Occipital lobe (tissue), 2 donors: Measurements from ENCODE around the gene KRTAP3-3. TPM values are rescaled to one million over a fixed set of nuclear protein-coding genes. Genes with fewer than 3 reads are reported as not detected.
"Not testable (repeated sequence)": the region's sequence is repeated elsewhere in the genome, so short reads cannot be mapped to it uniquely, and the experiment has no call there.

Experiments
- DNase-seq: peaks from one replicate; lab custom pipeline; 2025; lab: John Stamatoyannopoulos, UW
- total RNA-seq: library from RNA; depleted of rRNA; stranded (reverse); fragments of >200 nt; gene quantifications from one replicate; pipeline ENCODE4 v1.2.3, GENCODE V29; 2014

The KRTAP3-3 gene
- not detected for total RNA-seq

- DNase-seq = no peak
These were observed at the start of gene KRTAP3-3 for GRCh38 chr17:40993839-40994238. KRTAP3-3 (minus strand) TSS chr17:40994164; CDS start chr17:40994097, 67 bp downstream.

GRCh38 chr17:41042953-41043352 lies 49.0 kb upstream of the KRTAP3-3 start:
- DNase-seq = no peak

DNA sequence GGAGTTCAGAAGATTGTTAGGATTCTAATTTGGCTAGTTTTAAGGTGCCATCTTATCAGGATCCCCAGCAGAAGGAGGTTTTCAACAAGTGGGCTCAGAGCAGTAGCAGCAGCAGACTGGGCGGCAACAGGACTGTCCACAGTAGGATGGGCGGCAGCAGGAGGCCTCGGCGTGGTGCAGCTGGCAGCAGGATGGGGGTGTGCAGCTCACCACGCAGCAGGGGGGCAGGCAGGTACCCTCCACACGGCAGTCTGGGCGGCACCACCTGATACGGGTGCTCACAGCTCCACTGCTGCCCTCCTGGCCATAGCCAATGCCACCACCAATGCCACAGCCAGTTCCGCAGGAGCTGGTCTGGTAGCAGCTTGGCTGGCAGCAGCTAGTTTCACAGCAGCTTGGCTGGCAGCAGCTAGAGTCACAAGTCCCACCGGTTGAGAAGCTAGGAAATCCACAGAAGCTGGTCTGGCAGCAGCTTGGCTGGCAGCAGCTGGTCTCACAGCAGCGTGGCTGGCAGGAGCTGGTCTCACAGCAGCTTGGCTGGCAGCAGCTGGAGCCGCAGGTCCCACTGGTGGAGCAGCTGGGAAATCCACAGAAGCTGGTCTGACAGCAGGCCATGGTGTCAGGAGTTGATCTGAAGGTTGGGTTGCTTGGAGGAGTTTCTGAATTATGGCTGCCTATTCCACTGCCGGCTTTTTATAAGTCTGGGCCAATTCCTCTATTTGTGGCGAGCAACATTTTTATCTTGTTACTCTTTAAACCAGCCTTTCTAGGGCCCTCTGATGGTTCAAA lies 47.0 kb upstream of the KRTAP3-3 start, which contains the start of gene KRTAP1-1:
TSS of gene KRTAP1-1 (minus strand) at position 668 of the 789 bp plus-strand sequence. CDS start at position 615, 53 bp downstream.
- not testable (repeated sequence) for DNase-seq

GRCh38 chr17:41037853-41038350 lies 43.9 kb upstream of the KRTAP3-3 start:
- no peak for DNase-seq

DNA sequence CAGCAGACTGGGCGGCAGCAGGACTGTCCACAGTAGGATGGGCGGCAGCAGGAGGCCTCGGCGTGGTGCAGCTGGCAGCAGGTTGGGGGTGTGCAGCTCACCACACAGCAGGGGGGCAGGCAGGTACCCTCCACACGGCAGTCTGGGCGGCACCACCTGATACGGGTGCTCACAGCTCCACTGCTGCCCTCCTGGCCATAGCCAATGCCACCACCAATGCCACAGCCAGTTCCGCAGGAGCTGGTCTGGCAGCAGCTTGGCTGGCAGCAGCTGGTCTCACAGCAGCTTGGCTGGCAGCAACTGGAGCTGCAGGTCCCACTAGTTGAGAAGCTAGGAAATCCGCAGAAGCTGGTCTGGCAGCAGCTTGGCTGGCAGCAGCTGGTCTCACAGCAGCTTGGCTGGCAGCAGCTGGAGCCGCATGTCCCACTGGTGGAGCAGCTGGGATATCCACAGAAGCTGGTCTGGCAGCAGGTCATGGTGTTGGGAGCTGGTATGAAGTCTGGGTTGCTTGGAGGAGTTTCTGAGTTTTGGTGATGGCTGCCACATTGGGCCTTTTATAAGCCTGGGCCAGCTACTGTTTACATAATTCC lies 40.5 kb upstream of the KRTAP3-3 start, which contains the start of gene KRTAP1-3:
TSS of gene KRTAP1-3 (minus strand) at position 529 of the 590 bp plus-strand sequence. CDS start at position 476, 53 bp downstream.
- DNase-seq = not testable (repeated sequence)

- no peak for DNase-seq
These were observed 35.8 kb upstream of the KRTAP3-3 start, which contains the start of gene KRTAP1-4 for GRCh38 chr17:41029633-41030245. KRTAP1-4 (minus strand) TSS chr17:41030195; CDS start chr17:41030078, 117 bp downstream.

DNA sequence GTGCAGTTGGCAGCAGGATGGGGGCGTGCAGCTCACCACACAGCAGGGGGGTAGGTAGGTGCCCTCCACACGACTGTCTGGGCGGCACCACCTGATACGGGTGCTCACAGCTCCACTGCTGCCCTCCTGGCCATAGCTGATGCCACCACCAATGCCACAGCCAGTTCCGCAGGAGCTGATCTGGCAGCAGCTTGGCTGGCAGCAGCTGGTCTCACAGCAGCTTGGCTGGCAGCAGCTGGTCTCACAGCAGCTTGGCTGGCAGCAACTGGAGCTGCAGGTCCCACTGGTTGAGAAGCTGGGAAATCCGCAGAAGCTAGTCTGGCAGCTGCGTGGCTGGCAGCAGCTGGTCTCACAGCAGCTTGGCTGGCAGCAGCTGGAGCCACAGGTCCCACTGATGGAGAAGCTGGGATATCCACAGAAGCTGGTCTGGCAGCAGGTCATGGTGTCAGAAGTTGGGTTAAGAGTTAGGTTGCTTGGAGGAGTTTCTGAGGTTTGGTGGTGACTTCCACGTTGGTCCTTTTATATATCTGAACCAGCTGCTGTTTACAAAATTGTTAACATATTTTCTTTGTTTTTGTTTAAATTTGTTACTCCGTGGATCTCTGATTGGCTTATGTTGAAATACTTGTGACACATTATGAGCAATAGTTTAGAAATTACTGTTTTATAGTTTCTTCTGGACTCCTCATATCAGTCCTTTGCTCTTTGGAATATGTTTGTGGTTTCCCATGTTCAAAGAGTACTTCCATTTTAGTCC lies 32.9 kb upstream of the KRTAP3-3 start, which contains the start of gene KRTAP1-5:
TSS of gene KRTAP1-5 (minus strand) at position 494 of the 757 bp plus-strand sequence. CDS start at position 441, 53 bp downstream.
- DNase-seq = no peak

DNA sequence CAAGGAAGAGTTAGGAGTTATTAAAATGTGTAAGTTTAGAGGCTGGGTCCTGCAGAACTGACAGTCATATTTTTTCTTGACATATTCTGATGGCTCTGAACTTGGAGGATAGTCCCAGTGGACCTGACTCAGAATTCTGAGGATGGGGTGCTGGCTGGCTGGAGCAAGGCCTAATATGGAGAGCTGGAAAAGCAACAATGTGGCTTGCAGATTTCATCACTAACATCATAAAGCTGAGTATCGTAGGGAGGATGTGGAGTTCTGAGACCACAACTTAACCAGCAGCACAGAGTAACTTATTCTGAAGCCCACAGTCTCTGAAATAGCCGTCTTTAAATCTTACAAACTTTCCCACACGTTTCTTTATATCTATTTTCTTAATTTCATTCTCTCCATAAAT lies 30.7 kb upstream of the KRTAP3-3 start:
- no peak for DNase-seq

DNA sequence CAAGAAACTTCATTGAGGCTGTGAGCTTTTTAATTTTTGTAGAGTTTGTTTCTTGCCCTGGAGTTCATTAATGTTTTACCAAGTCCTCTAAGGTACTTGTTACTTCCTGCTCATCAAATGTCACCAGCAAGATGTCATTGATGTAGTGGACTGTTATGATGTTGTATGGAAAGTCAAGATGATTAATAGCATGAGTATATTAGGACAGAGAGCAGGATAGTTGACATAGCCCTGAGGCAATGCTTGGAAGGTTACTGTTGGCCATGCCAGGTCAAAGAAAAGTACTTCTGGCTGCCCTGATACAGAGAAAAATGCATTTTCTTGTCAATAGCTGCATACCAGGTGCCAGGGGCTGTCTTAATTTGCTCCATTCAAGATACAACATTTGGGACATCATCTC lies 26.4 kb upstream of the KRTAP3-3 start:
- DNase-seq = no peak

- DNase-seq = no peak
These were observed 25.5 kb upstream of the KRTAP3-3 start for GRCh38 chr17:41019415-41019814.

DNA sequence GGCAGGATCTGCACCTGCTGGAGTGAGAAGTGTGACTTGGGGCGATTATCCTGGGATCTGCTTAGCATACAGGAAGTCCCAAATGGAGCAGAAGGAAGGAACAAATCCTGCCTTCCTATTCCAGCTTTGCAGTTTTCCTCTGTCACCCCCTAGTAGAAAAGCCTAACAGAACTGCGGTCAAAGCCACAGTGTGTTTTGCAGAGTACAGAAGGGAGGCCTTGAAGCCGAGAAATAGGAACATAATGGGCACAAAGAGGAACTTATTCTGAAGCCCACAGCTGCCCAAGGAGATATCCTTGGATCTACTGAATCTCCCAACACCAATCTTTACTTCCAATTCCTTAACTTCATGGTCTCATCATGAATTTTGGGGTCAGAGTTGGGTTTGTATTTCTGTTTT lies 24.6 kb upstream of the KRTAP3-3 start:
- no peak for DNase-seq

GRCh38 chr17:41016578-41017215 lies 22.7 kb upstream of the KRTAP3-3 start:
- no peak for DNase-seq

- DNase-seq = no peak
These were observed 21.5 kb upstream of the KRTAP3-3 start for GRCh38 chr17:41015454-41015853.

DNA sequence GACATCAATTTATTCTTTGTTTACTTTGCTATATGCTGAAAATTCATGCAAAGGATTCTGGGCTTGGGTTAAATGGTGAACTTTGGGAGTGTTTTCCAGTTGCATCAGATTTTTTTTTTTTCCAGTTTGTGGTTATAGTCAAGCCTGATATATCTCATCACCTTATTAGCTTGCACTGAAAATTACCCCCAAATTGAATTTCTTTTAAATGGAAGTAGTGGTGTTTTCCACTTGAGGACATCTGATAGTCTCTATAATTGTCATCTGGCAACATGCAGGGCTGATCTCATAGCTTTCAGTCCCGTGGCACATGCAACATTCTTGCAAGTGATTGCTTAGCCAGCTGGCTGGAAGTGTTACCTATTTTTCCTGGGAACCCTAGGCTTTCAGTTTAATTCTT lies 19.6 kb upstream of the KRTAP3-3 start:
- DNase-seq = no peak

- no peak for DNase-seq
These were observed 19.2 kb upstream of the KRTAP3-3 start for GRCh38 chr17:41013181-41013580.

DNA sequence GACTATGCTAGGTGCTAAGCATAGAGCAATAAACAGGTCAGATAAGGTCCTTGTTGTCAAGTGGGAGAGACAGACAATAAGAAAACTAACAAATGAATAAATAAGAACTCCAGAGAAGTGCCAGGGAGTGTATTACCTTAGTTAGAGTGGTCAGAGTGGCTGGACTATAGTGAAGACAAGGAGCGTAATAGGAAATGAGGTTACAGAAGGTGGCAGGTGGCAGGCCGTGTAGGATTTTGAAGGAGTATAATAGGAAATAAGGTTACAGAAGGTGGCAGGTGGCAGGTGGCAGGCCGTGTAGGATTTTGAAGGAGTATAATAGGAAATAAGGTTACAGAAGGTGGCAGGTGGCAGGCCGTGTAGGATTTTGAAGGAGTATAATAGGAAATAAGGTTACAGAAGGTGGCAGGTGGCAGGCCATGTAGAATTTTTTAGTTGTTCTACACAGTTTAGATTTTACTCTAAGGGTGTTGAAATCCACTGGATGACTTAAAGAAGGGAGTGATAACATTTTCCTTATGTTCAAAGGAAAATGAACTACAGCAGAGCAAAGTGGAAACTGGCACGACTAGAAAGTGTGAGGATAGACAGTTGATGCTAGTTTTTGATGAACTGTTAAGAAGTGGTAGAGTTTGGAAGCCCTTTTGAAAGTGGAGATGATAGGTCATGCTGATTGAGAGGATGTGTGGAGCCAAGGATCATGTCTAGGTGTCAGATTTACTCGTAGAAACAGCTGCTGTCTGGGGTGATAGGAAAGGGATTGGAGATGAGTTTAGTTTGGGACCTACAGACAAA lies 18.6 kb upstream of the KRTAP3-3 start:
- no peak for DNase-seq

DNA sequence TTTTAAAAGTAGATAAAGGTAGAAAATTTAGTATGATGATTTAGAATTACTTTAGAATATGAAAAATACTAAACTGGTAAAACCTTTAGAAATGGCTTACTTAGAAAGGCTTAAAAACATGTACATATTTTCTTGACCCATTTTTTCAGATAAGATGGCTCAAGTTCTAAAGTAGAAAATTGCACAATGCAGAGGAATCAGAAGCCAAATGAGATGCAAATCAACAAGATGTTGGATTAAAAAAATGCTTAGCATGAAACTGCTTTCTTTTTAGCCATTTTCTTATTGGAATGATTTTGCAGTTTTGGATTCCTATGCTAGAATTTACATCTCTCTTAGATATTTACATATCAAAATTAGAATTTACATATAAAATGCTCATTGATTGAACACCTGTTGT lies 16.5 kb upstream of the KRTAP3-3 start:
- no peak for DNase-seq

DNA sequence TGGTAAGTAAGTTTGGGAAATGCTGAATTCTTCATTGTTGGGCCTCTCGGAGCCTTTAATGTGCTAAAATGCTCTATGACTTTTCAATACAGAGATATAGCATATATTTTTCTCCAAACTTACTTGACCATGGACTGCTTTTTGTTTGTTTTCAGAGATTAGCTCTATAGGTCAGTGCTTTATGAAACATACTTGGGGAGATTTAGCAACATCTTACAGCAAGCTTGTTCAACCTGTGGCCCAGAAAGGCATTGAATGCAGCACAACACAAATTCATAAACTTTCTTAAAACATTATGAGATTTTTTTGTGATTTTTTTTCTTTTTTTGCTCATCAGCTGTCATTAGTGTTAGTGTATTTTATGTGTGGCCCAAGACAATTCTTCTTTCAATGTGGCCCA lies 16.0 kb upstream of the KRTAP3-3 start:
- no peak for DNase-seq

GRCh38 chr17:41009301-41009760 lies 15.4 kb upstream of the KRTAP3-3 start:
- no peak for DNase-seq

GRCh38 chr17:41008811-41009210 lies 14.8 kb upstream of the KRTAP3-3 start, which contains the start of gene KRTAP3-1:
KRTAP3-1 (minus strand) TSS chr17:41009128; CDS start chr17:41009074, 54 bp downstream.
- no peak for DNase-seq
